SK-N-SH (cell line): ENCODE measurements around the gene OR9A2. TPM values are rescaled to one million over a fixed set of nuclear protein-coding genes. Genes with fewer than 3 reads are reported as not detected.
A peak's percentile ranks its signal among the peaks of the same experiment; 100 is the strongest.

Source experiments
- CTCF ChIA-PET: fragments of 300-600, 350-600 bp; formaldehyde crosslinking; extraction: SDS; loops from one replicate; lab custom pipeline; 2021; lab: Yijun Ruan, JAX
- POLR2A ChIA-PET: fragments of 350-600 bp; sonication (Branson Sonifier 250); formaldehyde crosslinking; extraction: SDS; loops from one replicate; lab custom pipeline; 2020; ENCODE audit warnings: antibody characterized with exemption, inconsistent platforms; lab: Yijun Ruan, JAX
- DNase-seq: peaks from one replicate; pipeline ENCODE4 v3.0.0; 2012
- H2AFZ ChIP-seq: fragments of 200-600 bp; sonication (generic); 2 replicates; pipeline ENCODE4 v1.8.1; 2016; ENCODE audit warnings: antibody characterized with exemption, mild to moderate bottlenecking, low read depth
- H3F3A ChIP-seq: fragments of 200-600 bp; sonication (generic); replicated peaks from 2 replicates; pipeline ENCODE3; 2016; ENCODE audit warnings: antibody characterized with exemption, mild to moderate bottlenecking; ENCODE audit not compliant: insufficient read depth
- H3K27ac ChIP-seq, 2 experiments: fragments of 200-500 bp in 1 of 2; fragments of 200-600 bp in 1 of 2; sonication (Bioruptor generic) in 1 of 2; sonication (generic), shearing (Covaris generic) in 1 of 2; 2 replicates each; pipeline versions ENCODE4 v1.5.1 to v1.6.1; 2014 to 2016; ENCODE audit warnings: low read depth in 2 of 2, inconsistent platforms in 1 of 2, low read length in 1 of 2, mild to moderate bottlenecking in 1 of 2, mixed read lengths in 1 of 2
- H3K27me3 ChIP-seq: fragments of 200-600 bp; sonication (generic), shearing (Covaris generic); 2 replicates; pipeline ENCODE4 v1.6.1; 2016; ENCODE audit warnings: mixed run types; ENCODE audit not compliant: insufficient read depth
- H3K36me3 ChIP-seq, 2 experiments: fragments of 200-500 bp in 1 of 2; fragments of 200-600 bp in 1 of 2; sonication (Bioruptor generic) in 1 of 2; sonication (generic) in 1 of 2; replicated peaks in 1 of 2; 2 replicates each; pipeline versions ENCODE3 to v1.5.1; 2014 to 2016; ENCODE audit warnings: low read length in 1 of 2, mild to moderate bottlenecking in 1 of 2; ENCODE audit not compliant: insufficient read depth in 2 of 2, control insufficient read depth in 1 of 2
- H3K4me1 ChIP-seq, 2 experiments: fragments of 200-500 bp in 1 of 2; fragments of 200-600 bp in 1 of 2; sonication (Bioruptor generic) in 1 of 2; sonication (generic), shearing (Covaris generic) in 1 of 2; 2 replicates each; pipeline versions ENCODE4 v1.5.1 to v1.6.1; 2014 to 2016; ENCODE audit warnings: low read depth in 1 of 2, low read length in 1 of 2, mixed run types in 1 of 2; ENCODE audit not compliant: insufficient read depth in 2 of 2, control insufficient read depth in 1 of 2
- H3K4me2 ChIP-seq: fragments of 200-600 bp; sonication (generic), shearing (Covaris generic); 2 replicates; pipeline ENCODE4 v1.6.1; 2017; ENCODE audit warnings: mixed run types
- H3K4me3 ChIP-seq, 2 experiments: fragments of 200-500 bp in 1 of 2; fragments of 200-600 bp in 1 of 2; sonication (Bioruptor generic) in 1 of 2; sonication (generic), shearing (Covaris generic) in 1 of 2; 2 replicates each; pipeline versions ENCODE4 v1.5.1 to v1.8.1; 2014 to 2016; ENCODE audit warnings: low read depth in 2 of 2, inconsistent platforms in 1 of 2, low read length in 1 of 2, mild to moderate bottlenecking in 1 of 2, mixed read lengths in 1 of 2, moderate library complexity in 1 of 2
- H3K79me2 ChIP-seq: fragments of 200-600 bp; sonication (generic); 2 replicates; pipeline ENCODE4 v1.8.1; 2017; ENCODE audit warnings: mild to moderate bottlenecking; ENCODE audit not compliant: insufficient read depth
- H3K9ac ChIP-seq: fragments of 200-600 bp; sonication (generic); 2 replicates; pipeline ENCODE4 v1.6.1; 2017; ENCODE audit warnings: mixed run types
- H3K9me2 ChIP-seq: fragments of 200-600 bp; sonication (generic); 2 replicates; pipeline ENCODE4 v1.6.1; 2017; ENCODE audit warnings: mixed run types
- H3K9me3 ChIP-seq: fragments of 200-600 bp; sonication (generic); 2 replicates; pipeline ENCODE4 v1.6.1; 2017; ENCODE audit warnings: mixed run types, mild to moderate bottlenecking, moderate library complexity
- H4K20me1 ChIP-seq: fragments of 200-600 bp; sonication (generic); 2 replicates; pipeline ENCODE4 v1.6.1; 2017; ENCODE audit warnings: mild to moderate bottlenecking, mixed run types; ENCODE audit not compliant: insufficient read depth
- CHD2 ChIP-seq: fragments of 150-350 bp; IDR thresholded peaks from 2 replicates; pipeline ENCODE4 v1.6.1; 2018; ENCODE audit warnings: low read length; ENCODE audit not compliant: partially characterized antibody
- EP300 ChIP-seq, 2 experiments: IDR thresholded peaks; 2 replicates each; pipeline versions ENCODE4 v1.4.0 to v1.6.1; 2012; ENCODE audit warnings: borderline replicate concordance in 1 of 2, low read depth in 1 of 2, low read length in 1 of 2
- FOXM1 ChIP-seq: IDR thresholded peaks from 2 replicates; pipeline ENCODE4 v1.4.0; 2012; ENCODE audit warnings: low read depth, mild to moderate bottlenecking
- JUND ChIP-seq: IDR thresholded peaks from 2 replicates; pipeline ENCODE4 v1.4.0; 2012
- MAX ChIP-seq: IDR thresholded peaks from 2 replicates; pipeline ENCODE4 v1.4.0; 2012; ENCODE audit warnings: low read depth
- NRF1 ChIP-seq: IDR thresholded peaks from 2 replicates; pipeline ENCODE4 v1.6.1; 2012; ENCODE audit warnings: low read depth, mild to moderate bottlenecking, low read length
- POLR2AphosphoS5 ChIP-seq: IDR thresholded peaks from 2 replicates; pipeline ENCODE4 v1.6.1; 2012; ENCODE audit warnings: low read depth, low read length
- RCOR1 ChIP-seq: fragments of 150-350 bp; IDR thresholded peaks from 2 replicates; pipeline ENCODE4 v1.6.1; 2017; ENCODE audit warnings: antibody characterized with exemption, low read length
- TAF1 ChIP-seq: IDR thresholded peaks from 2 replicates; pipeline ENCODE4 v1.6.1; 2012; ENCODE audit warnings: low read depth, mild to moderate bottlenecking, low read length, moderate library complexity, borderline replicate concordance
- TCF12 ChIP-seq: IDR thresholded peaks from 2 replicates; pipeline ENCODE4 v1.4.0; 2012
- TEAD4 ChIP-seq: IDR thresholded peaks from 2 replicates; pipeline ENCODE4 v1.4.0; 2012; ENCODE audit warnings: mild to moderate bottlenecking, borderline replicate concordance; ENCODE audit not compliant: insufficient read depth
- USF1 ChIP-seq: IDR thresholded peaks from 2 replicates; pipeline ENCODE4 v1.4.0; 2012; ENCODE audit warnings: low read depth, borderline replicate concordance
- YY1 ChIP-seq: IDR thresholded peaks from 2 replicates; pipeline ENCODE4 v1.4.0; 2012; ENCODE audit warnings: low read depth, mild to moderate bottlenecking
- WGBS: methylation state at CpG from one replicate; pipeline ENCODE4 v1.1.6; 2017; ENCODE audit warnings: low lambda C conversion rate; 5-methylcytosine and 5-hydroxymethylcytosine counted together
- polyA plus RNA-seq, 3 experiments: library from polyadenylated mRNA; depleted of rRNA; stranded (reverse); fragments of >200 nt; gene quantifications; 2 replicates each; pipeline ENCODE4 v1.2.3, GENCODE V29; 2012
- TF ChIP-seq, protein P1 (sequence below): IDR thresholded peaks from 2 replicates; pipeline ENCODE4 v1.6.1; 2012; ENCODE audit warnings: mild to moderate bottlenecking, low read depth, low read length, moderate library complexity

Gene OR9A2
- polyA plus RNA-seq, 1 of the 3 experiments (the other 2 are of a cell fraction) = not detected

GRCh38 chr7:143018931-143019330, 8.0 kb downstream of the OR9A2 start (continued):
- TF ChIP-seq TEAD4 (no peak), NRF1 (no peak)
- TF ChIP-seq, all 33 proteins: peak for 0

GRCh38 chr7:143016996-143017395, 9.9 kb downstream of the OR9A2 start:
- TF ChIP-seq FOXM1 (no peak), RCOR1 (no peak), JUND (no peak), CHD2 (no peak), TAF1 (no peak)
- Histone ChIP-seq H2AFZ (peak overlapping the region; percentile 10; the same call in 1 of the 2 replicates), H3K4me1 (peaks cover 3 to 33% of the 10 kb centered on the region in 2 experiments), H3K4me2 (no peak overlapping the region), H3K9me3 (peaks cover 8% of the 10 kb centered on the region; the same call in 1 of the 2 replicates), H4K20me1 (no peaks in the 10 kb centered on the region), H3K4me3 (no peak overlapping the region), H3K36me3 (no peaks in the 10 kb centered on the region), H3K27ac (peak overlapping the region in 1 of 2 experiments; percentile 60; a peak in 2 of 4 replicates), H3K9ac (no peak overlapping the region), H3K9me2 (no peaks in the 10 kb centered on the region), H3F3A (peaks cover 8% of the 10 kb centered on the region), H3K79me2 (no peaks in the 10 kb centered on the region), H3K27me3 (no peaks in the 10 kb centered on the region)
- DNase-seq = no peak
- ChIA-PET POLR2A (no interaction called here), CTCF (interaction anchor here (0.7 to 23.7 kb wide), 6 partner anchors 9 to 224 kb away, joined by 3 to 450 read pairs (median 14); partner anchors contain the start of gene TAS2R40)
- 28% methylated on average over 2 of the region's 2 CpGs for WGBS

- H3K27ac ChIP-seq = peak overlapping the region; percentile 36 to 71; a peak in 3 of 4 replicates
- peak overlapping the region; percentile 15; the same call in 1 of the 2 replicates for H3K4me2 ChIP-seq
These were observed 10.9 kb downstream of the OR9A2 start for GRCh38 chr7:143015926-143016490.

More at GRCh38 chr7:143015926-143016490, 10.9 kb downstream of the OR9A2 start:
- Histone ChIP-seq H3K36me3 (no peaks in the 10 kb centered on the region), H3K4me3 (no peak overlapping the region), H3K27me3 (no peaks in the 10 kb centered on the region), H3K79me2 (no peaks in the 10 kb centered on the region), H4K20me1 (no peaks in the 10 kb centered on the region), H3K9me2 (no peaks in the 10 kb centered on the region), H2AFZ (no peak overlapping the region; the same call in 1 of the 2 replicates), H3K9me3 (peaks cover 8% of the 10 kb centered on the region; the same call in 1 of the 2 replicates), H3K4me1 (peaks cover 3 to 33% of the 10 kb centered on the region in 2 experiments), H3K9ac (no peak overlapping the region), H3F3A (peaks cover 8% of the 10 kb centered on the region)
- TF ChIP-seq POLR2AphosphoS5 = peak; percentile 21; the same call in 1 of the 2 replicates
- TF ChIP-seq EP300 (IDR thresholded peaks at IDR 0.05; ENCODE audit: borderline replicate concordance in 1 of 2, low read depth in 1 of 2, low read length in 1 of 2) = peak in 1 of 2 experiments; percentile 53; a peak in 1 of 4 replicates
- peak; percentile 49; the same call in 1 of the 2 replicates for TF ChIP-seq MAX
- TF ChIP-seq NRF1 = no peak
- no peak for TF ChIP-seq USF1
- TF ChIP-seq TEAD4 = peak; percentile 34; the same call in 1 of the 2 replicates
- TF ChIP-seq, protein P1, sequence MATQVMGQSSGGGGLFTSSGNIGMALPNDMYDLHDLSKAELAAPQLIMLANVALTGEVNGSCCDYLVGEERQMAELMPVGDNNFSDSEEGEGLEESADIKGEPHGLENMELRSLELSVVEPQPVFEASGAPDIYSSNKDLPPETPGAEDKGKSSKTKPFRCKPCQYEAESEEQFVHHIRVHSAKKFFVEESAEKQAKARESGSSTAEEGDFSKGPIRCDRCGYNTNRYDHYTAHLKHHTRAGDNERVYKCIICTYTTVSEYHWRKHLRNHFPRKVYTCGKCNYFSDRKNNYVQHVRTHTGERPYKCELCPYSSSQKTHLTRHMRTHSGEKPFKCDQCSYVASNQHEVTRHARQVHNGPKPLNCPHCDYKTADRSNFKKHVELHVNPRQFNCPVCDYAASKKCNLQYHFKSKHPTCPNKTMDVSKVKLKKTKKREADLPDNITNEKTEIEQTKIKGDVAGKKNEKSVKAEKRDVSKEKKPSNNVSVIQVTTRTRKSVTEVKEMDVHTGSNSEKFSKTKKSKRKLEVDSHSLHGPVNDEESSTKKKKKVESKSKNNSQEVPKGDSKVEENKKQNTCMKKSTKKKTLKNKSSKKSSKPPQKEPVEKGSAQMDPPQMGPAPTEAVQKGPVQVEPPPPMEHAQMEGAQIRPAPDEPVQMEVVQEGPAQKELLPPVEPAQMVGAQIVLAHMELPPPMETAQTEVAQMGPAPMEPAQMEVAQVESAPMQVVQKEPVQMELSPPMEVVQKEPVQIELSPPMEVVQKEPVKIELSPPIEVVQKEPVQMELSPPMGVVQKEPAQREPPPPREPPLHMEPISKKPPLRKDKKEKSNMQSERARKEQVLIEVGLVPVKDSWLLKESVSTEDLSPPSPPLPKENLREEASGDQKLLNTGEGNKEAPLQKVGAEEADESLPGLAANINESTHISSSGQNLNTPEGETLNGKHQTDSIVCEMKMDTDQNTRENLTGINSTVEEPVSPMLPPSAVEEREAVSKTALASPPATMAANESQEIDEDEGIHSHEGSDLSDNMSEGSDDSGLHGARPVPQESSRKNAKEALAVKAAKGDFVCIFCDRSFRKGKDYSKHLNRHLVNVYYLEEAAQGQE = no peak
- TF ChIP-seq YY1 = no peak
- TF ChIP-seq FOXM1 = 0 out of 2 replicates have a peak, but pooled peaks have one; percentile 33
- TF ChIP-seq JUND = peak; percentile 38; the same call in 1 of the 2 replicates
- TF ChIP-seq TCF12 = peak; percentile 87
- 18% methylated on average over 3 of the region's 3 CpGs for WGBS
- no peak for DNase-seq
- ChIA-PET CTCF (interaction anchor here (0.6 to 23.7 kb wide), 8 partner anchors 8 to 481 kb away, joined by 3 to 450 read pairs (median 4); partner anchors contain the start of gene TAS2R40), POLR2A (no interaction called here)
